NT2/D1 (cell line): Measurements from ENCODE around the gene DIP2A.

Source experiments
- SUZ12 ChIP-seq: IDR thresholded peaks from 2 replicates; pipeline ENCODE4 v1.6.1; 2011; ENCODE audit not compliant: insufficient read length, insufficient read depth; ENCODE audit errors: extremely low read depth
- YY1 ChIP-seq: IDR thresholded peaks from 2 replicates; pipeline ENCODE4 v1.6.1; 2011; ENCODE audit not compliant: insufficient read length, insufficient read depth
- ZNF274 ChIP-seq: IDR thresholded peaks from 2 replicates; pipeline ENCODE4 v1.6.1; 2011; ENCODE audit warnings: mild to moderate bottlenecking, low read depth, low read length

DNA sequence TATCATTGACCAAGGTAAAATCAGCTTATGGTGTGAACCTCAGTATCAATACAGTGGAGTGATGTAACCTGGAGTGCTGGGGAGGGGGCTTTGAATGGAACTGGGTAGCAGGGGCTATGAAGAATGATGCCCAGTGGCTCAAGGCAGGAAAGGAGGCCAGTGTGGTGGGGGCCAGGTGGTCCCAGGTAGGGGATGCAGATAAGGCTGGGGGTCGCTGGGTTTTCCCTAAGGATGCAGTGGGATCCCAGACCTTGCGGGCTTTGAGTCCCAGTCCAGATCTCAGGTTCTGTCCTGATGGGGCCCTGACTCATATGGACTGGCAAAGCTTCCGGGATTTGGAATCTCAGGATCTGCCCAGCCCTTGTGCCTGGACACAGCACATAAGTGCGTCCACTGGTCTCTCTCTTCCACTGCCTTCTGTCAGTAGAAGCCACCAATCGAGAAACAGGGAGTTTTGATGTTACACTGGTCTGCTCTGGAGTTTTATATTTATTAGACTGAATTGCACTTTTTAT lies 94.2 kb downstream of the DIP2A start:
- TF ChIP-seq SUZ12 (no peak), YY1 (no peak), ZNF274 (no peak)
